Measurements from ENCODE around the gene PCNX2. TPM values are rescaled to one million over a fixed set of nuclear protein-coding genes. Genes with fewer than 3 reads are reported as not detected.

Gene PCNX2
- total and polyA plus RNA-seq, 2 of the 8 experiments (the other 6 are each of a cell fraction or from before 2014, with no cell fraction given), result 46.1 to 57.6 TPM

DNA sequence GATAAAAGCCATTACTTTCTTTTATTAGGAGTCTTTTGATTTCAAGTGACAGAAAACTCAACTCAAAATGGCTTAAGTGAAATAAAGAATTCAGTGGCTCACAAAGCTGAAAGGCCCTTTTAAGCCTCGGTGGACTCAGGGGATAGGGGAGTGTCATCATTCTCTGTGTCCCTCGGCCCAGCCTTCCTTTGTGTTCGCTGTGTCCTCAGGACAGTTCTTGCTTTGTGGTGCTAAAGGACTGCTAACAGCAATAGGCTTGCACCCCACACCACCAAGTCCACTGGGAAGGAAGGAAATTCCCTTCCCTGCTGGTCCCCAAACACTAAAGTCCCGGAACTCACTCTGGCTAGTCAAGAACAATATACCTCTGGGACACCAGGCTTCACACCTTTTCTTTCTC, 216.0 kb downstream of the PCNX2 start (continued):
- TF ChIP-seq, protein P1, sequence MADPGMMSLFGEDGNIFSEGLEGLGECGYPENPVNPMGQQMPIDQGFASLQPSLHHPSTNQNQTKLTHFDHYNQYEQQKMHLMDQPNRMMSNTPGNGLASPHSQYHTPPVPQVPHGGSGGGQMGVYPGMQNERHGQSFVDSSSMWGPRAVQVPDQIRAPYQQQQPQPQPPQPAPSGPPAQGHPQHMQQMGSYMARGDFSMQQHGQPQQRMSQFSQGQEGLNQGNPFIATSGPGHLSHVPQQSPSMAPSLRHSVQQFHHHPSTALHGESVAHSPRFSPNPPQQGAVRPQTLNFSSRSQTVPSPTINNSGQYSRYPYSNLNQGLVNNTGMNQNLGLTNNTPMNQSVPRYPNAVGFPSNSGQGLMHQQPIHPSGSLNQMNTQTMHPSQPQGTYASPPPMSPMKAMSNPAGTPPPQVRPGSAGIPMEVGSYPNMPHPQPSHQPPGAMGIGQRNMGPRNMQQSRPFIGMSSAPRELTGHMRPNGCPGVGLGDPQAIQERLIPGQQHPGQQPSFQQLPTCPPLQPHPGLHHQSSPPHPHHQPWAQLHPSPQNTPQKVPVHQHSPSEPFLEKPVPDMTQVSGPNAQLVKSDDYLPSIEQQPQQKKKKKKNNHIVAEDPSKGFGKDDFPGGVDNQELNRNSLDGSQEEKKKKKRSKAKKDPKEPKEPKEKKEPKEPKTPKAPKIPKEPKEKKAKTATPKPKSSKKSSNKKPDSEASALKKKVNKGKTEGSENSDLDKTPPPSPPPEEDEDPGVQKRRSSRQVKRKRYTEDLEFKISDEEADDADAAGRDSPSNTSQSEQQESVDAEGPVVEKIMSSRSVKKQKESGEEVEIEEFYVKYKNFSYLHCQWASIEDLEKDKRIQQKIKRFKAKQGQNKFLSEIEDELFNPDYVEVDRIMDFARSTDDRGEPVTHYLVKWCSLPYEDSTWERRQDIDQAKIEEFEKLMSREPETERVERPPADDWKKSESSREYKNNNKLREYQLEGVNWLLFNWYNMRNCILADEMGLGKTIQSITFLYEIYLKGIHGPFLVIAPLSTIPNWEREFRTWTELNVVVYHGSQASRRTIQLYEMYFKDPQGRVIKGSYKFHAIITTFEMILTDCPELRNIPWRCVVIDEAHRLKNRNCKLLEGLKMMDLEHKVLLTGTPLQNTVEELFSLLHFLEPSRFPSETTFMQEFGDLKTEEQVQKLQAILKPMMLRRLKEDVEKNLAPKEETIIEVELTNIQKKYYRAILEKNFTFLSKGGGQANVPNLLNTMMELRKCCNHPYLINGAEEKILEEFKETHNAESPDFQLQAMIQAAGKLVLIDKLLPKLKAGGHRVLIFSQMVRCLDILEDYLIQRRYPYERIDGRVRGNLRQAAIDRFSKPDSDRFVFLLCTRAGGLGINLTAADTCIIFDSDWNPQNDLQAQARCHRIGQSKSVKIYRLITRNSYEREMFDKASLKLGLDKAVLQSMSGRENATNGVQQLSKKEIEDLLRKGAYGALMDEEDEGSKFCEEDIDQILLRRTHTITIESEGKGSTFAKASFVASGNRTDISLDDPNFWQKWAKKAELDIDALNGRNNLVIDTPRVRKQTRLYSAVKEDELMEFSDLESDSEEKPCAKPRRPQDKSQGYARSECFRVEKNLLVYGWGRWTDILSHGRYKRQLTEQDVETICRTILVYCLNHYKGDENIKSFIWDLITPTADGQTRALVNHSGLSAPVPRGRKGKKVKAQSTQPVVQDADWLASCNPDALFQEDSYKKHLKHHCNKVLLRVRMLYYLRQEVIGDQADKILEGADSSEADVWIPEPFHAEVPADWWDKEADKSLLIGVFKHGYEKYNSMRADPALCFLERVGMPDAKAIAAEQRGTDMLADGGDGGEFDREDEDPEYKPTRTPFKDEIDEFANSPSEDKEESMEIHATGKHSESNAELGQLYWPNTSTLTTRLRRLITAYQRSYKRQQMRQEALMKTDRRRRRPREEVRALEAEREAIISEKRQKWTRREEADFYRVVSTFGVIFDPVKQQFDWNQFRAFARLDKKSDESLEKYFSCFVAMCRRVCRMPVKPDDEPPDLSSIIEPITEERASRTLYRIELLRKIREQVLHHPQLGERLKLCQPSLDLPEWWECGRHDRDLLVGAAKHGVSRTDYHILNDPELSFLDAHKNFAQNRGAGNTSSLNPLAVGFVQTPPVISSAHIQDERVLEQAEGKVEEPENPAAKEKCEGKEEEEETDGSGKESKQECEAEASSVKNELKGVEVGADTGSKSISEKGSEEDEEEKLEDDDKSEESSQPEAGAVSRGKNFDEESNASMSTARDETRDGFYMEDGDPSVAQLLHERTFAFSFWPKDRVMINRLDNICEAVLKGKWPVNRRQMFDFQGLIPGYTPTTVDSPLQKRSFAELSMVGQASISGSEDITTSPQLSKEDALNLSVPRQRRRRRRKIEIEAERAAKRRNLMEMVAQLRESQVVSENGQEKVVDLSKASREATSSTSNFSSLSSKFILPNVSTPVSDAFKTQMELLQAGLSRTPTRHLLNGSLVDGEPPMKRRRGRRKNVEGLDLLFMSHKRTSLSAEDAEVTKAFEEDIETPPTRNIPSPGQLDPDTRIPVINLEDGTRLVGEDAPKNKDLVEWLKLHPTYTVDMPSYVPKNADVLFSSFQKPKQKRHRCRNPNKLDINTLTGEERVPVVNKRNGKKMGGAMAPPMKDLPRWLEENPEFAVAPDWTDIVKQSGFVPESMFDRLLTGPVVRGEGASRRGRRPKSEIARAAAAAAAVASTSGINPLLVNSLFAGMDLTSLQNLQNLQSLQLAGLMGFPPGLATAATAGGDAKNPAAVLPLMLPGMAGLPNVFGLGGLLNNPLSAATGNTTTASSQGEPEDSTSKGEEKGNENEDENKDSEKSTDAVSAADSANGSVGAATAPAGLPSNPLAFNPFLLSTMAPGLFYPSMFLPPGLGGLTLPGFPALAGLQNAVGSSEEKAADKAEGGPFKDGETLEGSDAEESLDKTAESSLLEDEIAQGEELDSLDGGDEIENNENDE (IDR thresholded peaks at IDR 0.05; ENCODE audit: insufficient replicate concordance, low read length), result no peak
